C4-2B (cell line): ENCODE results near the gene PRR5L.

Experiments
- CTCF ChIP-seq: fragments of 450-650 bp; conservative IDR thresholded peaks from 2 replicates; pipeline ENCODE4 v1.5.1; 2017; ENCODE audit warnings: mild to moderate bottlenecking
- ZFX ChIP-seq: fragments of 450-650 bp; IDR thresholded peaks from 2 replicates; pipeline ENCODE4 v1.6.1; 2017

GRCh38 chr11:36374726-36375125 is 78.6 kb downstream of the PRR5L start:
- TF ChIP-seq CTCF (no peak), ZFX (no peak)
